Stimulated activated CD8-positive, alpha-beta memory T cell treated with anti-CD3 and anti-CD28 coated beads, Interleukin-15, amount 100 ng/mL, for 4 hours (primary cell): ENCODE data around the gene ENPP7.
"Not testable (repeated sequence)": the region's sequence is repeated elsewhere in the genome, so short reads cannot be mapped to it uniquely, and the experiment has no call there.

ENCODE experiments used
- DNase-seq, 2 donors: peaks; one replicate each; pipeline ENCODE4 v3.0.0-alpha.2; 2020; ENCODE audit warnings: low read depth in 2 of 2

The ENPP7 gene

GRCh38 chr17:79749156-79749815, 18.5 kb downstream of the ENPP7 start:
- DNase-seq, result no peak

GRCh38 chr17:79749958-79750357, 19.2 kb downstream of the ENPP7 start:
- no peak for DNase-seq

- no peak for DNase-seq
Observed at GRCh38 chr17:79750650-79751545, 20.2 kb downstream of the ENPP7 start.

GRCh38 chr17:79752175-79752574, 21.4 kb downstream of the ENPP7 start:
- no peak for DNase-seq

- no peak for DNase-seq
Observed at GRCh38 chr17:79754370-79754769, 23.6 kb downstream of the ENPP7 start.

GRCh38 chr17:79754903-79755302, 24.2 kb downstream of the ENPP7 start:
- not testable (repeated sequence) for DNase-seq

- no peak for DNase-seq
Observed at GRCh38 chr17:79755591-79755990, 24.8 kb downstream of the ENPP7 start.

GRCh38 chr17:79757140-79757745, 26.5 kb downstream of the ENPP7 start:
- no peak for DNase-seq

- no peak for DNase-seq
Observed at GRCh38 chr17:79758271-79758670, 27.5 kb downstream of the ENPP7 start.

- no peak for DNase-seq
Observed at GRCh38 chr17:79760197-79760906, 29.6 kb downstream of the ENPP7 start.

- no peak for DNase-seq
Observed at GRCh38 chr17:79761894-79762589, 31.3 kb downstream of the ENPP7 start.

GRCh38 chr17:79765708-79766107, 35.0 kb downstream of the ENPP7 start:
- no peak for DNase-seq

- DNase-seq, result no peak
Observed at GRCh38 chr17:79769570-79770506, 39.1 kb downstream of the ENPP7 start.

- no peak for DNase-seq
Observed at GRCh38 chr17:79771276-79771675, 40.5 kb downstream of the ENPP7 start.

- DNase-seq, result not testable (repeated sequence)
Observed at GRCh38 chr17:79772726-79773125, 42.0 kb downstream of the ENPP7 start.

- no peak for DNase-seq
Observed at GRCh38 chr17:79774561-79774975, 43.8 kb downstream of the ENPP7 start.

GRCh38 chr17:79775632-79776031, 44.9 kb downstream of the ENPP7 start:
- no peak for DNase-seq

GRCh38 chr17:79776376-79777119, 45.8 kb downstream of the ENPP7 start:
- no peak for DNase-seq

GRCh38 chr17:79777120-79777893, 46.6 kb downstream of the ENPP7 start:
- no peak for DNase-seq
